Esophagus muscularis mucosa (tissue), 4 donors: ENCODE data around the gene KIF12. TPM values are rescaled to one million over a fixed set of nuclear protein-coding genes. Genes with fewer than 3 reads are reported as not detected.

ENCODE experiments used
- DNase-seq: peaks from one replicate; pipeline ENCODE4 v3.0.0-alpha.2; 2017; ENCODE audit errors: extremely low spot score
- H3K27ac ChIP-seq, 4 donors: fragments of 200-600 bp; sonication (generic); replicated peaks in 1 of 4; 1 replicate in 3 of 4; 2 replicates in 1 of 4; pipeline ENCODE4 v1.5.1; 2016 to 2019; ENCODE audit warnings: mild to moderate bottlenecking in 1 of 4
- H3K27me3 ChIP-seq, 4 donors: fragments of 200-600 bp; sonication (generic); one replicate each; pipeline versions ENCODE4 v1.5.1 to v1.6.0; 2016 to 2019
- H3K36me3 ChIP-seq, 4 donors: fragments of 200-600 bp; sonication (generic); one replicate each; pipeline ENCODE4 v1.5.1; 2016 to 2019
- H3K4me1 ChIP-seq, 4 donors: fragments of 200-600 bp; sonication (generic); one replicate each; pipeline ENCODE4 v1.5.1; 2016 to 2019
- H3K4me3 ChIP-seq, 4 donors: fragments of 200-600 bp; sonication (generic); 1 replicate in 2 of 4; 2 replicates in 2 of 4; pipeline ENCODE4 v1.5.1; 2016 to 2019; ENCODE audit warnings: mild to moderate bottlenecking in 4 of 4, moderate library complexity in 1 of 4
- H3K9me3 ChIP-seq, 4 donors: fragments of 200-600 bp; sonication (generic); 1 replicate in 3 of 4; 2 replicates in 1 of 4; pipeline ENCODE4 v1.5.1; 2016 to 2019
- EP300 ChIP-seq: sonication (generic); formaldehyde crosslinking; IDR thresholded peaks from one replicate; pipeline ENCODE4 v1.6.1; 2017; ENCODE audit warnings: antibody characterized with exemption
- POLR2A ChIP-seq: fragments of 450-650 bp; IDR thresholded peaks from one replicate; pipeline ENCODE4 v1.6.1; 2017; ENCODE audit warnings: antibody characterized with exemption, moderate library complexity, mild to moderate bottlenecking, low read depth
- POLR2AphosphoS5 ChIP-seq, 2 donors: sonication (generic); formaldehyde crosslinking; IDR thresholded peaks; one replicate each; pipeline ENCODE4 v1.6.1; 2017; ENCODE audit warnings: antibody characterized with exemption in 2 of 2
- WGBS: methylation state at CpG from one replicate; pipeline ENCODE4 v1.1.5; 2018; 5-methylcytosine and 5-hydroxymethylcytosine counted together
- intact Hi-C: fragments of 100-400 bp; cut with DNase I; formaldehyde crosslinking; loops from one replicate; pipeline ENCODE4 v1.15.1; 2023
- total RNA-seq, 4 donors: library from RNA; depleted of rRNA; stranded (reverse); fragments of >200 nt; gene quantifications; one replicate each; pipeline versions ENCODE4 v1.1.0 to v1.2.1, GENCODE V29; 2016
- TF ChIP-seq, protein P1 (sequence below), 3 experiments: fragments of 200-600 bp in 2 of 3; fragments of 450-650 bp in 1 of 3; sonication (generic) in 2 of 3; IDR thresholded peaks; one replicate each; pipeline ENCODE4 v1.5.1; 2017 to 2019; ENCODE audit warnings: antibody characterized with exemption in 3 of 3, mild to moderate bottlenecking in 2 of 3, moderate library complexity in 1 of 3

The KIF12 gene
- total RNA-seq, 4 donors from 2014 or later: not detected

GRCh38 chr9:114071197-114071795 lies 27.8 kb downstream of the KIF12 start:
- Histone ChIP-seq H3K9me3 (no peaks in the 10 kb centered on the region), H3K4me3 (no peak overlapping the region), H3K27ac (no peak overlapping the region), H3K27me3 (peaks cover 0 to 4% (median 0%) of the 10 kb centered on the region in 4 donors), H3K36me3 (no peaks in the 10 kb centered on the region), H3K4me1 (peaks cover 5 to 12% (median 9%) of the 10 kb centered on the region in 4 donors)
- no peak for DNase-seq
- TF ChIP-seq POLR2A: no peak
- TF ChIP-seq POLR2AphosphoS5 (IDR thresholded peaks at IDR 0.05): no peak
- TF ChIP-seq, protein P1, sequence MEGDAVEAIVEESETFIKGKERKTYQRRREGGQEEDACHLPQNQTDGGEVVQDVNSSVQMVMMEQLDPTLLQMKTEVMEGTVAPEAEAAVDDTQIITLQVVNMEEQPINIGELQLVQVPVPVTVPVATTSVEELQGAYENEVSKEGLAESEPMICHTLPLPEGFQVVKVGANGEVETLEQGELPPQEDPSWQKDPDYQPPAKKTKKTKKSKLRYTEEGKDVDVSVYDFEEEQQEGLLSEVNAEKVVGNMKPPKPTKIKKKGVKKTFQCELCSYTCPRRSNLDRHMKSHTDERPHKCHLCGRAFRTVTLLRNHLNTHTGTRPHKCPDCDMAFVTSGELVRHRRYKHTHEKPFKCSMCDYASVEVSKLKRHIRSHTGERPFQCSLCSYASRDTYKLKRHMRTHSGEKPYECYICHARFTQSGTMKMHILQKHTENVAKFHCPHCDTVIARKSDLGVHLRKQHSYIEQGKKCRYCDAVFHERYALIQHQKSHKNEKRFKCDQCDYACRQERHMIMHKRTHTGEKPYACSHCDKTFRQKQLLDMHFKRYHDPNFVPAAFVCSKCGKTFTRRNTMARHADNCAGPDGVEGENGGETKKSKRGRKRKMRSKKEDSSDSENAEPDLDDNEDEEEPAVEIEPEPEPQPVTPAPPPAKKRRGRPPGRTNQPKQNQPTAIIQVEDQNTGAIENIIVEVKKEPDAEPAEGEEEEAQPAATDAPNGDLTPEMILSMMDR (IDR thresholded peaks at IDR 0.05): no peak
- TF ChIP-seq EP300: no peak
- intact Hi-C loops: no loop called here
- WGBS: 95% methylated on average over 3 of the region's 7 CpGs

- Histone ChIP-seq H3K27me3 (peaks cover 0 to 5% (median 0%) of the 10 kb centered on the region in 4 donors), H3K36me3 (no peaks in the 10 kb centered on the region), H3K4me3 (no peak overlapping the region), H3K4me1 (peaks cover 5 to 12% (median 9%) of the 10 kb centered on the region in 4 donors), H3K9me3 (no peaks in the 10 kb centered on the region), H3K27ac (no peak overlapping the region)
- DNase-seq: no peak
- 94% methylated on average over 8 of the region's 17 CpGs for WGBS
- intact Hi-C loops: no loop called here
- TF ChIP-seq POLR2AphosphoS5 (IDR thresholded peaks at IDR 0.05) (no peak), POLR2A (no peak), EP300 (no peak)
- TF ChIP-seq, protein P1 (IDR thresholded peaks at IDR 0.05): no peak
These were observed 28.6 kb downstream of the KIF12 start for GRCh38 chr9:114070188-114071103.

DNA sequence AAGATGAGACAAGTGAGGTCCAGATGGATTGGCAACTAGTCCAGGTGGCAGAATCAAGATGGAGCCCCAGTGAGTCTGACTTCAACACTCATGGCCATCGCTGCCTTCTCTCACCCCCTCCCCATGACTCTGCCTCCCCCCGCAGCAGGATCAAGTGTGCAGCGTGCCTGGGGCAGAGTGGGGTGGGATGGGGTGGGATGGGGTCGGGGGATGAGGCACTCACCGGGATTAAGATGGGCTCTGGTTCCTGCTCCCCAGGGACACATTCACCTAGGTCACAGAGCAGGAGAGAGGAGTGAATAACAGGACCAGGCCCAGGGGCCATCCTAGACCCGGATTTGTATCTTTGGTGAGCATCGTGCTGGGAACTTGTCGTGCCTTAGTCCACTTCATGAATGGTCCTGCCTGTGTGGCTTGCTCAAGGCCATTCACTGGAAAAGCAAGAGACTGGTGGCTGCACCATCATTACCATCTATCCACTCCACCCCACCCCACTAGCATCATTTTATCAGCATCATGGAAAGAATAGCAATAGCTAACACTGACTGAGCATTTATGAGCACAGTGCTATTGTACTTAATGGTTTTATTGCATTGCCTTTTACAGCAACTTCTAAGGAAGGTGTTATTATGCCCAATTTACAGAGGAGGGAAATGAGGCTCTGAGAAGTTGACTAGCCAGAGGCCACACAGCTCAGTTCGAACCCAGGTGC lies 29.5 kb downstream of the KIF12 start:
- Histone ChIP-seq H3K36me3 (no peaks in the 10 kb centered on the region), H3K9me3 (no peaks in the 10 kb centered on the region), H3K4me1 (peaks cover 5 to 12% (median 9%) of the 10 kb centered on the region in 4 donors), H3K27ac (no peak overlapping the region), H3K4me3 (no peak overlapping the region), H3K27me3 (peaks cover 0 to 7% (median 0%) of the 10 kb centered on the region in 4 donors)
- intact Hi-C loops: no loop called here
- TF ChIP-seq, protein P1 (IDR thresholded peaks at IDR 0.05): no peak
- no peak for TF ChIP-seq POLR2A
- TF ChIP-seq EP300: no peak
- no peak for TF ChIP-seq POLR2AphosphoS5 (IDR thresholded peaks at IDR 0.05)
- WGBS: 93% methylated on average over 8 of the region's 9 CpGs
- no peak for DNase-seq

GRCh38 chr9:114065304-114065703 lies 33.8 kb downstream of the KIF12 start:
- Histone ChIP-seq H3K27me3 (peaks cover 0 to 28% (median 0%) of the 10 kb centered on the region in 4 donors), H3K27ac (no peak overlapping the region), H3K36me3 (no peaks in the 10 kb centered on the region), H3K4me3 (no peak overlapping the region), H3K4me1 (no peaks in the 10 kb centered on the region), H3K9me3 (no peaks in the 10 kb centered on the region)
- 69% methylated on average over 8 of the region's 8 CpGs for WGBS
- TF ChIP-seq POLR2A (no peak), EP300 (no peak), POLR2AphosphoS5 (IDR thresholded peaks at IDR 0.05) (no peak)
- TF ChIP-seq, protein P1 (IDR thresholded peaks at IDR 0.05): no peak
- intact Hi-C loops: no loop called here
- no peak for DNase-seq
